Measurements from ENCODE around the gene GHITM. TPM values are rescaled to one million over a fixed set of nuclear protein-coding genes. Genes with fewer than 3 reads are reported as not detected.

The GHITM gene
- total and polyA plus RNA-seq, 10 donors = 69.2 to 152 (median 102) TPM

GRCh38 chr10:84159076-84159685 is 19.9 kb downstream of the GHITM start:
- intact Hi-C loops (cut with DNase I; ENCODE audit: low total_unique reads) = no loop called here
- Histone ChIP-seq H3K9me3 (no peaks in the 10 kb centered on the region), H3K27me3 (replicated peaks in 1 of 7) (peaks cover 0 to 22% (median 0%) of the 10 kb centered on the region in 7 donors), H3K27ac (no peak overlapping the region), H3K4me1 (peaks cover 0 to 18% (median 0%) of the 10 kb centered on the region in 6 donors), H3K36me3 (peaks cover 4 to 18% (median 12%) of the 10 kb centered on the region in 6 donors), H3K4me3 (no peak overlapping the region)
- DNase-seq = no peak
- TF ChIP-seq, protein P1, sequence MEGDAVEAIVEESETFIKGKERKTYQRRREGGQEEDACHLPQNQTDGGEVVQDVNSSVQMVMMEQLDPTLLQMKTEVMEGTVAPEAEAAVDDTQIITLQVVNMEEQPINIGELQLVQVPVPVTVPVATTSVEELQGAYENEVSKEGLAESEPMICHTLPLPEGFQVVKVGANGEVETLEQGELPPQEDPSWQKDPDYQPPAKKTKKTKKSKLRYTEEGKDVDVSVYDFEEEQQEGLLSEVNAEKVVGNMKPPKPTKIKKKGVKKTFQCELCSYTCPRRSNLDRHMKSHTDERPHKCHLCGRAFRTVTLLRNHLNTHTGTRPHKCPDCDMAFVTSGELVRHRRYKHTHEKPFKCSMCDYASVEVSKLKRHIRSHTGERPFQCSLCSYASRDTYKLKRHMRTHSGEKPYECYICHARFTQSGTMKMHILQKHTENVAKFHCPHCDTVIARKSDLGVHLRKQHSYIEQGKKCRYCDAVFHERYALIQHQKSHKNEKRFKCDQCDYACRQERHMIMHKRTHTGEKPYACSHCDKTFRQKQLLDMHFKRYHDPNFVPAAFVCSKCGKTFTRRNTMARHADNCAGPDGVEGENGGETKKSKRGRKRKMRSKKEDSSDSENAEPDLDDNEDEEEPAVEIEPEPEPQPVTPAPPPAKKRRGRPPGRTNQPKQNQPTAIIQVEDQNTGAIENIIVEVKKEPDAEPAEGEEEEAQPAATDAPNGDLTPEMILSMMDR (IDR thresholded peaks at IDR 0.05 in 8 of 11, conservative IDR thresholded peaks at IDR 0.05 in 3 of 11) = no peak
- no peak for TF ChIP-seq POLR2A (IDR thresholded peaks at IDR 0.05)
- TF ChIP-seq POLR2AphosphoS5 (IDR thresholded peaks at IDR 0.05) = peak in 1 of 3 donors; percentile 22
- WGBS, 5 donors = 36 to 42% (median 39%) methylated on average over 9 of the region's 9 CpGs

DNA sequence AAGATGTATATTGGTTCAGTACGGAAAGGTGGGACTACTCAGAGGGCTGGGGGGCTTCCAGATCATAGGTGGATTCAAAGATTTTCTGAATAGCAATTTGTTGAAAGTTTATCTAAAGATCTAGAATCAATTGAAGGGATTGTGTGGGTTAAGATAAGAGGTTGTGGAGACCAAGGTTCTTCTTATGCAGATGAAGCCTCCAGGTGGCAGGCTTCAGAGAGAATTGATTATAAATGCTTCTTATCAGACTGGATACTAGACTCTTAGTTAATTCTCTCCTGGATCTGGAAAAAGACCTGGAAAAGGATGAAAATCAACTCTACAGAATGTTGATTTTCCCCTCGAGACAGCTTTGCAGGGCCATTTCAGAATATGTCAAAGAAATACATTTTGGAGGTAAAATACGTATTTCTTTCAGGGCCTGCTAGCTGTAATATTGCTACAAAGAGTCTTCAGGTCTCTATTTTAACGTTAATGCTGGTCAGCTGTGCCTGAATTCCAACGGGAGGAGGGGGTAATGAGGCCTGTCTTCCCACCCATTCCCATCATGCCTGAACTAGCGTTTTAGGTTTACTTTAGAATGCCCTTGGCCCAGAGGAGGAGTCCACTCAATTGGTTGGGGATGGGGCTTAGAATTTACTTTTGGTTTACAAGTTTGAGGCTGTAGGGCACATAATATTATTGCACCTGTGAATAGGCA is 21.5 kb downstream of the GHITM start:
- Histone ChIP-seq H3K9me3 (no peaks in the 10 kb centered on the region), H3K4me1 (peaks cover 0 to 18% (median 0%) of the 10 kb centered on the region in 6 donors), H3K36me3 (peaks cover 0 to 2% (median 0%) of the 10 kb centered on the region in 6 donors), H3K27me3 (replicated peaks in 1 of 7) (peaks cover 0 to 27% (median 0%) of the 10 kb centered on the region in 7 donors), H3K27ac (no peak overlapping the region), H3K4me3 (no peak overlapping the region)
- WGBS, 5 donors = 58 to 69% (median 66%) methylated on average over 6 of the region's 6 CpGs
- TF ChIP-seq POLR2AphosphoS5 (IDR thresholded peaks at IDR 0.05) = no peak
- TF ChIP-seq, protein P1 (IDR thresholded peaks at IDR 0.05 in 8 of 11, conservative IDR thresholded peaks at IDR 0.05 in 3 of 11) = no peak
- DNase-seq = no peak
- intact Hi-C loops (cut with DNase I; ENCODE audit: low total_unique reads) = no loop called here

- intact Hi-C loops (cut with DNase I; ENCODE audit: low total_unique reads) = no loop called here
- peaks cover 0 to 30% (median 0%) of the 10 kb centered on the region in 7 donors for H3K27me3 ChIP-seq (replicated peaks in 1 of 7)
- H3K9me3 ChIP-seq = peaks cover 0 to 18% (median 4%) of the 10 kb centered on the region in 8 donors
- H3K4me1 ChIP-seq = no peaks in the 10 kb centered on the region
- H3K4me3 ChIP-seq = no peak overlapping the region
- no peaks in the 10 kb centered on the region for H3K36me3 ChIP-seq
- H3K27ac ChIP-seq = no peak overlapping the region
- WGBS, 5 donors = 64 to 79% (median 70%) methylated on average over 2 of the region's 2 CpGs
- DNase-seq = no peak
- TF ChIP-seq POLR2A (IDR thresholded peaks at IDR 0.05) (no peak), POLR2AphosphoS5 (IDR thresholded peaks at IDR 0.05) (no peak)
- TF ChIP-seq, protein P1 (IDR thresholded peaks at IDR 0.05 in 8 of 11, conservative IDR thresholded peaks at IDR 0.05 in 3 of 11) = no peak
These were observed 24.7 kb downstream of the GHITM start for GRCh38 chr10:84163996-84164395.

DNA sequence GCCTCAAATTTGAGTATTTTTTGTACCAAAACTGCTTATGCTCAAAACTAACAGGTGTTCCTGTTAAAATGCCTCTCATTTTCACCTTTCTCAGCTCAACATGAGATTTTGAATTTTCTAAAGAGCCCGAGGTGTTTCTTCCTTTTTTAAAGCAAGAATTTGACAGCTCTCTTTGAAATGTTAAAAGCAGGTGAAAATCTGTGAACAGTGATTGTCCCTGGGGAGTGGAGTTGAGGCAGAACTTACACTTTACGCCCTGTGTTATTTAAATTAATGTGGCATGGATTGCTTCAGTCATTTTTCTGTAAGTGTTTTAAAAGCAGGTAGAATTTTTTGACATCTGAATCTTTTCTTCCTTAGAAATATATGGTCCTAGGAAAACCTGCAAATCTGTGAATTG is 25.1 kb downstream of the GHITM start:
- WGBS, 5 donors = 25 to 39% (median 38%) methylated on average over 2 of the region's 2 CpGs
- Histone ChIP-seq H3K27me3 (replicated peaks in 1 of 7) (peaks cover 0 to 30% (median 0%) of the 10 kb centered on the region in 7 donors), H3K27ac (no peak overlapping the region), H3K9me3 (peaks cover 0 to 18% (median 4%) of the 10 kb centered on the region in 8 donors), H3K4me3 (no peak overlapping the region), H3K4me1 (no peaks in the 10 kb centered on the region), H3K36me3 (no peaks in the 10 kb centered on the region)
- intact Hi-C loops (cut with DNase I; ENCODE audit: low total_unique reads) = no loop called here
- no peak for DNase-seq
- TF ChIP-seq POLR2AphosphoS5 (IDR thresholded peaks at IDR 0.05) (no peak), POLR2A (IDR thresholded peaks at IDR 0.05) (no peak)
- TF ChIP-seq, protein P1 (IDR thresholded peaks at IDR 0.05 in 8 of 11, conservative IDR thresholded peaks at IDR 0.05 in 3 of 11) = no peak

Data from spleen (tissue), 11 donors.